T-helper 17 cell (primary cell): ENCODE data around the gene ATP2A3. TPM values are rescaled to one million over a fixed set of nuclear protein-coding genes. Genes with fewer than 3 reads are reported as not detected.
"Not testable (repeated sequence)": the region's sequence is repeated elsewhere in the genome, so short reads cannot be mapped to it uniquely, and the experiment has no call there.

Experiments used
- ATAC-seq: fragments of 150-1000 bp; cut with Tn5 transposase; 2 replicates; pipeline ENCODE4 v1.10.0; 2021; ENCODE audit warnings: mild to moderate bottlenecking, moderate library complexity
- DNase-seq, 3 donors: peaks; one replicate each; pipeline versions ENCODE4 v3.0.0 to v3.0.0-alpha.2; 2020 to 2021
- H3K9me3 ChIP-seq: one replicate; pipeline ENCODE4 v1.7.0; 2013; ENCODE audit warnings: low read length, mild to moderate bottlenecking; ENCODE audit not compliant: control insufficient read depth, poor library complexity, severe bottlenecking
- H3K27ac Mint-ChIP-seq: one replicate; pipeline ENCODE4 v1.8.0; 2022; ENCODE audit warnings: mild to moderate bottlenecking, moderate library complexity, mixed read lengths
- H3K27me3 Mint-ChIP-seq: one replicate; pipeline ENCODE4 v1.8.0; 2022; ENCODE audit warnings: mixed read lengths
- H3K36me3 Mint-ChIP-seq: one replicate; pipeline ENCODE4 v1.8.0; 2022; ENCODE audit warnings: low read depth, mixed read lengths
- H3K4me1 Mint-ChIP-seq: one replicate; pipeline ENCODE4 v1.8.0; 2022; ENCODE audit warnings: mild to moderate bottlenecking, mixed read lengths
- H3K4me3 Mint-ChIP-seq: one replicate; pipeline ENCODE4 v1.8.0; 2022; ENCODE audit warnings: mild to moderate bottlenecking, moderate library complexity, mixed read lengths
- total RNA-seq, 4 donors: library from RNA in 2 of 4; stranded (reverse) in 2 of 4; gene quantifications; one replicate each; pipeline ENCODE4 v1.2.3 and lab custom pipeline; 2022 to 2026

ATP2A3 gene
- total RNA-seq, 2 donors from 2014 or later, result 279 to 298 TPM

- Mint-ChIP-seq H3K36me3 (no peaks in the 10 kb centered on the region), H3K27ac (no peak overlapping the region), H3K4me3 (no peak overlapping the region), H3K4me1 (peaks cover 16% of the 10 kb centered on the region), H3K27me3 (no peaks in the 10 kb centered on the region)
- no peak for ATAC-seq
- DNase-seq, result no peak
- no peaks in the 10 kb centered on the region for H3K9me3 ChIP-seq
These were observed 10.7 kb downstream of the ATP2A3 start for GRCh38 chr17:3953542-3953941.

DNA sequence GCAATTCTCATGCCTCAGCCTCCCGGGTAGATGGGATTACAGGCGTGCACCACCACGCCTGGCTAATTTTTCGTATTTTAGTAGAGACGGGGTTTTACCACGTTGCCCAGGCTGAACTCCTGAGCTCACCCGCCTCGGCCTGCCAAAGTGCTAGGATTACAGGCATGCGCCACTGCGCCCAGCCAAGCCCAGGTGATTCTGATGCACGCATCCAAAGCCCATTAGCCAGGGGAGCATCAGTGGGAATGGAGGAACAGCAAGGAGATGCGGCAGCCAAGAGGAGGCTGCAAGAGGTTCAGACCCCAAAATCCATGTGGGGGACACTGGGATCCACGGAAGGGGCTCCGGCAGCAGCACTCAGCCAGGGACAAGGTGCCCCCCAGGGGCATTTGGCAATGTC lies 12.1 kb downstream of the ATP2A3 start:
- H3K27me3 Mint-ChIP-seq, result no peaks in the 10 kb centered on the region
- no peaks in the 10 kb centered on the region for H3K36me3 Mint-ChIP-seq
- H3K4me3 Mint-ChIP-seq, result peak overlapping the region; percentile 47
- H3K9me3 ChIP-seq, result no peaks in the 10 kb centered on the region
- DNase-seq, result no peak
- H3K27ac Mint-ChIP-seq, result no peak overlapping the region
- no peak for ATAC-seq
- peaks cover 9% of the 10 kb centered on the region for H3K4me1 Mint-ChIP-seq

DNA sequence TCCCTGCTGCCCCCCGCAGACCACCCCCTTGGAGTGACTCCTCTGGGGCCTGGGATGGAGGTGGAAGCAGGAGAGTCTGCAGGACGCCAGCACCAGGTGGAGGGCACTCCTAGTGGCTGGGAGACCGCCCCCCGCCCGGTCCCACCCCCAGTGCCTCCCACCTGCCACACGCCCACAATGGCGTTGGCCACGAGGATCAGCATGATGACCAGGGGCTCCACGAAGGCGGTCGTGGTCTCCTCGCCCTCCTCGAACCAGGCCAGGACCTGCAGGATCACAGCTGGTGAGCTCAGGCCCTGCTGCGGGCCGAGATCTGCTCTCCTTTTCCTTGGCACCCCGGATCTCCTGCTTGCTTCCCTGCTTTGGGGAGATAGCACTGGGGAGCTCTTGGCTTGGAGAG lies 12.8 kb downstream of the ATP2A3 start:
- Mint-ChIP-seq H3K4me3 (no peak overlapping the region), H3K4me1 (peaks cover 5% of the 10 kb centered on the region), H3K36me3 (no peaks in the 10 kb centered on the region), H3K27ac (no peak overlapping the region), H3K27me3 (no peaks in the 10 kb centered on the region)
- no peak for DNase-seq
- no peak for ATAC-seq
- no peaks in the 10 kb centered on the region for H3K9me3 ChIP-seq

- H3K4me1 Mint-ChIP-seq, result peaks cover 4% of the 10 kb centered on the region
- H3K27me3 Mint-ChIP-seq, result no peaks in the 10 kb centered on the region
These were observed 13.2 kb downstream of the ATP2A3 start for GRCh38 chr17:3951003-3951402.

GRCh38 chr17:3950584-3950983 lies 13.7 kb downstream of the ATP2A3 start:
- DNase-seq (no peak), ATAC-seq (no peak)
- no peak overlapping the region for H3K4me3 Mint-ChIP-seq
- peaks cover 3% of the 10 kb centered on the region for H3K36me3 Mint-ChIP-seq
- no peaks in the 10 kb centered on the region for H3K27me3 Mint-ChIP-seq
- peaks cover 2% of the 10 kb centered on the region for H3K4me1 Mint-ChIP-seq
- no peak overlapping the region for H3K27ac Mint-ChIP-seq
- no peaks in the 10 kb centered on the region for H3K9me3 ChIP-seq

More at GRCh38 chr17:3951003-3951402, 13.2 kb downstream of the ATP2A3 start:
- no peak for ATAC-seq
- no peaks in the 10 kb centered on the region for H3K36me3 Mint-ChIP-seq
- no peaks in the 10 kb centered on the region for H3K9me3 ChIP-seq
- no peak overlapping the region for H3K27ac Mint-ChIP-seq
- H3K4me3 Mint-ChIP-seq, result no peak overlapping the region
- DNase-seq, result no peak

DNA sequence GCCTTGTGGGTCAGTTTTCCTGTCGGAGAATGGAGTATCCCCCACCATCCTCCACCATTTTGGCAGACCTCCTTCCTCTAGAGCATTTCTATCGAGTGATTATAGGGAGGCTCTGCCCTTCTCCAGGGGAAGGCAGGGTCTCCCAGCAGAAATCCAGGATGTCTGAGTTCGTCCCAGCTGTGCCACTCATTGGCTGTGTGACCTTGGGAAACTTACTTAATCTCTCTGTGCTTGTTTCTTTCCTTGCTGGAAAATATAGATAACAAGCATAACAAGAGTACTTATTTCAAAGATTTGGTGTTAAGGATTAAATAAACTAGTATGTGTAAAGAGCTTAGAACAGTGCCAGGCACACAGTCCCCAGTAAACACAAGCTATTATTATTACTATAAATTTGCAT lies 14.8 kb downstream of the ATP2A3 start:
- H3K27me3 Mint-ChIP-seq, result no peaks in the 10 kb centered on the region
- DNase-seq (no peak), ATAC-seq (no peak)
- no peaks in the 10 kb centered on the region for H3K9me3 ChIP-seq
- H3K4me1 Mint-ChIP-seq, result peaks cover 2% of the 10 kb centered on the region
- H3K36me3 Mint-ChIP-seq, result peaks cover 4% of the 10 kb centered on the region
- H3K27ac Mint-ChIP-seq, result no peak overlapping the region
- H3K4me3 Mint-ChIP-seq, result no peak overlapping the region

DNA sequence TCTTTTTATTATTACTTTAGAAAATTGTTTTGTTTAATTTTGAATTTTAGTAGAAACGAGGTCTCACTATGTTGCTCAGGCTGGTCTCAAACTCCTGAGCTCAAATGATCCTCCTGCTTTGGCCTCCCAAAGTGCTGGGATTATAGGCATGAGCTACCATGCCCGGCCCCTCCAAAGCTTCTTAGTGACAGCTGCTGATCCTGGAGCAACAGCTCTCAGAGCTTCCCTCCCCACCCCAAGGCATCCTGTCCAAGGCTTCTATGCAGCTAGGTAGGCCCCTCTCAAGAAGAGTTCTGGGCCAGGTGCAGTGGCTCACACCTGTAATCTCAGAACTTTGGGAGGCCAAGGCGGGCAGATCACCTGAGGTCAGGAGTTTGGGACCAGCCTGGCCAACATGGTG lies 15.7 kb downstream of the ATP2A3 start:
- ATAC-seq, H3K4me1 Mint-ChIP-seq, H3K27ac Mint-ChIP-seq, H3K4me3 Mint-ChIP-seq, H3K9me3 ChIP-seq, H3K36me3 Mint-ChIP-seq, H3K27me3 Mint-ChIP-seq, DNase-seq: not testable (repeated sequence)

GRCh38 chr17:3947318-3947810 lies 16.9 kb downstream of the ATP2A3 start:
- DNase-seq, result no peak
- Mint-ChIP-seq H3K36me3 (peaks cover 9% of the 10 kb centered on the region), H3K4me1 (peaks cover 4% of the 10 kb centered on the region), H3K27me3 (no peaks in the 10 kb centered on the region), H3K4me3 (no peak overlapping the region), H3K27ac (no peak overlapping the region)
- ATAC-seq, result no peak
- no peaks in the 10 kb centered on the region for H3K9me3 ChIP-seq

GRCh38 chr17:3946711-3947235 lies 17.5 kb downstream of the ATP2A3 start:
- H3K27ac Mint-ChIP-seq, result no peak overlapping the region
- peaks cover 4% of the 10 kb centered on the region for H3K4me1 Mint-ChIP-seq
- ATAC-seq (no peak), DNase-seq (no peak)
- no peaks in the 10 kb centered on the region for H3K9me3 ChIP-seq
- peaks cover 9% of the 10 kb centered on the region for H3K36me3 Mint-ChIP-seq
- H3K27me3 Mint-ChIP-seq, result no peaks in the 10 kb centered on the region
- no peak overlapping the region for H3K4me3 Mint-ChIP-seq

GRCh38 chr17:3944485-3945388 lies 19.5 kb downstream of the ATP2A3 start:
- ATAC-seq, result peak; percentile 88
- DNase-seq, result peak; percentile 38 to 49 (median 48)
- Mint-ChIP-seq H3K36me3 (peaks cover 9% of the 10 kb centered on the region), H3K4me1 (peaks cover 4% of the 10 kb centered on the region), H3K27ac (no peak overlapping the region), H3K4me3 (no peak overlapping the region), H3K27me3 (no peaks in the 10 kb centered on the region)
- no peaks in the 10 kb centered on the region for H3K9me3 ChIP-seq

DNA sequence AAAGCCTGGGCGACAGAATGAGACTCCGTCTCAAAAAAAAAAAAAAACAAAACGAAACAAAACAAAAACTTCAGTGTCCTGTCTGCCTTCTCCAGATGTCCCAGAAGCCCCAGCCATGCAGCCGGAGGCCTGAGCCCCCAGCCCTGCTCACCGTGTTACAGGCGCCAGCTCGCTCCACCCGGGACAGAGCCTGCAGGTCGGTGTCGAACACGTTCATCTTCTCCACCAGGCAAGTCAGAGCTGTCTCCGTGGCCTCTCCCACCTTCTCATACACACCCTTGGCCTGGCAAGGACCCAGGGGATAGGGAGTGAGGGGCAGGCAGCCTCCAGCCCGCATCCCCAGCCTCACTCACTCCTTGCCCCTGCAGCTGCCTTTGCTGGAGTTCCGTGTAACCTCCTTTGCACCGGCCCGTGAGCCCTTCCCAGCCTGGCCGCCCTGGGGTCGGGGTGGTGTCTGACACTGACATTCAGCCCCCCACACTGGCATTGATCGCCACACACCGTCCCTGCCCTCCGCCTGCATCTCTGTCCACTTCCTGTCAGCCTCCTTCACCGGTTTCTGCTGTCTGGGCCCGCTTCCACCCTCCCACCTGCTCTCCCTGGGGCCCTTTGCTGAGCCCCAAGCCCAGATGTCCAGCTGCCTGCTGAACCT lies 20.9 kb downstream of the ATP2A3 start:
- Mint-ChIP-seq H3K4me1 (peaks cover 7% of the 10 kb centered on the region), H3K4me3 (no peak overlapping the region), H3K27me3 (no peaks in the 10 kb centered on the region), H3K36me3 (peaks cover 11% of the 10 kb centered on the region), H3K27ac (no peak overlapping the region)
- H3K9me3 ChIP-seq, result no peaks in the 10 kb centered on the region
- DNase-seq (no peak), ATAC-seq (no peak)

DNA sequence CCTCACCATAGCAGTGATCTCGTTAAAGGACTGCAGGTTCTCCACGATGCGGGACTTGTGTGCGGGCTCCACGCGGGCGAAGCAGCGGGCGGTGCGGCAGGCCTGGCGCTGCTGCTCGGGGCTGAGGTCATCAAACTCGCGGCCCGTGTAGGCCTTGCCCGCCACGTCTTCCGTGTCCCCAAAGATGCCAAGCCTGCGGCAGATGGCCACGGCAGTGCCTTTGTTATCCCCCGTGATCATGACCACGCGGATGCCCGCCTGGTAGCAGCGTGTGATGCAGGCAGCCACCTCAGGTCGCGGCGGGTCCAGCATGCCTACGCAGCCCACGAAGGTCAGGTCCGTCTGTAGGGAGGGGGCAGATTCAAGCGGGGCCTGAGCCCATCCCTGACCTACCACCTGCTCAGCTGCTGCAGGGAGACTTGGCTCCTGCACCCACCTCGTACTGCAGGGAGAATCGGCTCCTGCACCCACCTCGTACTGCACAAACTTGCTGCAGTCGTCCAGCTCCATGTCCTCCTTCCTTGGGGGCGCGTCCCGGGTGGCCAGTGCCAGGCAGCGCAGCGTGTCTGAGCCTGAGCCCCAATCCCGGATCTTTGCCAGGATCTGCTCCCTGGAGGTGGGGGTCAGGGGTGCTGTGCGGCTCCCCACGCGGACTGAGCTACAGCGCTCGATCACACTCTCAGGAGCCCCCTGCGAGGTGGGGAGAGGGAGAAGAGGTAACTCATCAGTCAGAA lies 23.1 kb downstream of the ATP2A3 start:
- Mint-ChIP-seq H3K36me3 (peaks cover 21% of the 10 kb centered on the region), H3K4me3 (no peak overlapping the region), H3K27me3 (no peaks in the 10 kb centered on the region), H3K4me1 (peaks cover 17% of the 10 kb centered on the region), H3K27ac (no peak overlapping the region)
- ATAC-seq (no peak), DNase-seq (no peak)
- no peaks in the 10 kb centered on the region for H3K9me3 ChIP-seq

DNA sequence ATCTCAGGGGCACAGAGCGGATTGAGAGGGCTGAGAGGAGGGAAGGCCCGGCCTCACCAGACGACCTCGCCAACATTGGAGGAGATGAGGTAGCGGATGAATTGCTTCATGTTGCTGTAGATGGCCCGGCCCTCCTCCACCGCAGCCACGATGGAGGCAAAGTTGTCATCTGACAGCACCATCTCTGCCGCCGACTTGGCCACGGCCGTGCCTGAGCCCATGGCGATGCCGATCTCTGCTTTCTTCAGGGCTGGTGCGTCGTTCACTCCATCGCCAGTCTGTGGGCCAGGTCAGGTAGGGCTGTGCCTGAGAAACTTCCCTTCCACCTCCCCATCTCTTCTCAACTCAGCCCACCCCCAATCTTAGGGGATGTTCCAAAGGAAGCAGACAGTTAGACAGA lies 26.9 kb downstream of the ATP2A3 start:
- Mint-ChIP-seq H3K4me3 (no peak overlapping the region), H3K27me3 (no peaks in the 10 kb centered on the region), H3K27ac (peak overlapping the region; percentile 53), H3K36me3 (peaks cover 12% of the 10 kb centered on the region), H3K4me1 (peaks cover 15% of the 10 kb centered on the region)
- ATAC-seq, result no peak
- no peaks in the 10 kb centered on the region for H3K9me3 ChIP-seq
- no peak for DNase-seq
